Activated CD8-positive, alpha-beta memory T cell treated with anti-CD3 and anti-CD28 coated beads for 4 hours (primary cell): ENCODE measurements around the gene GLOD5.

Experiments
- DNase-seq, 2 donors: peaks; one replicate each; pipeline ENCODE4 v3.0.0-alpha.2; 2020; ENCODE audit warnings: low read depth in 2 of 2

GLOD5 gene

DNA sequence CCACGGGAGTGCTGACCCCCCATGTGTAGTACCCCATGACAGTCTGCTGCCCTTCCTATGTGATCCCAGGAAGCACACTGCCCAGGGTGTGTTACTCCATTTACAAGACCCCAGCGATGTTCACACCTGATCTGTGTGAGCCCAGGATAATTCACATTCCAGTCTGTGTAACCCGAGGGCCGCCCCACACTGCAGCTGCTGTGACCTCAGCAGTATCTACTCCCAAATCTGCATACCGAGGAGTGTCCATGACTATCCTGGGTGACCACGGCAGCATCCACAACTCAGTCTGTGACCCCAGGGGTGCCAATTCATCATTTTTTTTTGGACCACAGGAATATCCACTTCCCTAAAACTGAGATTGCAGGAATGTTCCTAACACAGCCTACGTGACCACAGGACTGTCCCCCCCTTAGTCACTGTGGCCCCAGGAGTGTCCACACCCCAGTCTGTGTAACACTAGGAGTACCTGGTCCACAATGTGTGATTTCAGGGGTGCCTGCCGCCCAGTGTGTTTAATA lies 7.8 kb upstream of the GLOD5 start:
- DNase-seq = no peak

- no peak for DNase-seq
These were observed 7.3 kb upstream of the GLOD5 start for GRCh38 chrX:48754238-48754637.

GRCh38 chrX:48769230-48769629 lies 7.7 kb downstream of the GLOD5 start:
- DNase-seq = no peak

GRCh38 chrX:48770296-48770695 lies 8.7 kb downstream of the GLOD5 start:
- DNase-seq = no peak

DNA sequence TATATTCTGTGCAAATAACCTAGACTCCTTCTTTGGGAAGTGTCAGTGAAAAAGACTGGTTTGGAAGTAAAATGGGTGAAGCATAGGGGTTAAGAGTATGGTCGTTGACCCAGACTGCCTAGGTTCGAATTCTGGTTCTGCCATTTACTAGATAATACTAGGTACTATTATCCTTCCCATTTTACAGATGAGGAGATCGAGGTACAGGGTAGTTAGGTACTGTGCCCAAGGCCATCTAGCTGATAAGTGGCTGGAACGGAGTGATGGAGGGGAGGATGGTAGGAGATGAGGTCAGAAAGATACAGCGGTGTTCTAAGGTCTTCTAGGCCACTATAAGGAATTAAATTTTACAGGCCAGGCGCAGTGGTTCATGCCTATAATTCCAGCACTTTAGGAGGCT lies 11.1 kb downstream of the GLOD5 start:
- no peak for DNase-seq

GRCh38 chrX:48776818-48777439 lies 15.4 kb downstream of the GLOD5 start:
- no peak for DNase-seq

DNA sequence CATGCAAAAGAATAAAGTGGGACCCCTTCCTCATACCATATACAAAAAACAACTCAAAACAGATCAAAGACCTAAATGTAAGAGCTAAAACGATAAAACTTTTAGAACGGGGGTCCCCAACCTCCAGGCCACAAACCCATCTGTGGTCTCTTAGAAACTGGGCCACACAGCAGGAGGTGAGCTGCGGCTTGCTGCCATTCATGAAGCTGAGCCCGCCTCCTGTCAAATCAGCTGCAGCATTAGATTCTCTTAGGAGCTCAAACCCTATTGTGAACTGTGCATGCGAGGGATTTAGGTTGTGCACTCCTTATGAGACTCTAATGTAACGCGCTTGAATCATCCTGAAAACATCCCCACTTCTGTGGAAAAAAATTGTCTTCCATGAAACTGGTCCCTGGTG lies 17.9 kb downstream of the GLOD5 start:
- no peak for DNase-seq

DNA sequence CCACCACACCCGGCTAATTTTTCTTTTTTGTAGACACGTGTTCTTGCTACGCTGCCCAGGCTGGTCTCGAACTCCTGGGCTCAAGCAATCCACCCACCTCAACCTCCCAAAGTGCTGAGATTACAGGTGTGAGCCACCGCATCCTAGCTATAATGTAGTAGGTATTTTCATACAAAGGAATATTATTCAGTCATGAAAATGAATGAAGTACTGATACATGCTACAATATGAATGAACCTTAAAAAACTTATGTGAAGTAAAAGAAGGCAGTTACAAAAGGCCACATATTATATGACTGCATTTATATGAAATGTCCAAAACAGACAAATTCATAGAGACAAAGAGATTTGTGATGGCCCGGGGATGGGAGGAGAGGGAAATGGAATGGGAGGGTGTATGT lies 20.2 kb downstream of the GLOD5 start:
- DNase-seq = no peak

DNA sequence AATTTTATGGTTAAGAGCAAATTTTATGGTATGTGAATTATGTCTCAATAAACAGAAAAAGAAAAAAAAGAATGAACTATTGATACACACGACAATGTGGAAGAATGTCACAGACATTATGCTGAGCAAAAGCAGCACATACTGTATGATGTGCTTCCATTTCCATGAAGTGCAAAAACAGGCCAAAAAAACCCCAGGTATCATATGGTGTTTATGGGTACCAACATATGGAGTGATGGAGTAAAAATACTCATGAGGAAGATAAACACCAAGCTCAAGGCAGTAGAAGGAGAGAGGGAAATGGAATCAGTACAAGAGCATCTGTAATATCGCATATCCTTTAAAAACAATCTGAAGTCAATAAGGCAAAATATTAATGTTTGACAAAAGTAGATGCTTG lies 20.7 kb downstream of the GLOD5 start:
- DNase-seq = no peak

GRCh38 chrX:48782795-48783194 lies 21.2 kb downstream of the GLOD5 start:
- no peak for DNase-seq

GRCh38 chrX:48784726-48785125 lies 23.2 kb downstream of the GLOD5 start:
- no peak for DNase-seq

GRCh38 chrX:48785186-48785539 lies 23.6 kb downstream of the GLOD5 start:
- DNase-seq = no peak

GRCh38 chrX:48785540-48786214 lies 24.1 kb downstream of the GLOD5 start:
- DNase-seq = no peak

DNA sequence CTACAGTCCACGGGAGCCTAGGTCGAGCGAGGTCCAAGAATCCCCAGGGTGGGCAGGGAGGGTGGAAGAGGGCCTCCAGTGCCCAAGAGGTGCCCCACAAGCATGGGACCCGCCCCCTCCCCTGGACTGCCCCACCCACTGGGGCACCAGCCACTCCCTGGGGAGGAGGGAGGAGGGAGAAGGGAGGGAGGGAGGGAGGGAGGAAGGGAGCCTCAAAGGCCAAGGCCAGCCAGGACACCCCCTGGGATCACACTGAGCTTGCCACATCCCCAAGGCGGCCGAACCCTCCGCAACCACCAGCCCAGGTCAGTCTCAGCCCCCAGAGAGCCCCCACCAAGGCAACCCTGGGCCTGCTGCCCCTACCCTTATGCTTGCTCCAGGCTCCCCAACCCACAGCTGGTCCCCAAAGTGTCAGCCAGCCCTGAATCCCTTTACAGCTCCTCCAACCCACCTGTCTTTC lies 24.8 kb downstream of the GLOD5 start, which contains the start of gene GATA1:
GATA1 (plus strand) TSS at position 250 of the 460 bp plus-strand sequence. CDS start 4,520 bp downstream, outside the sequence.
- DNase-seq = no peak

DNA sequence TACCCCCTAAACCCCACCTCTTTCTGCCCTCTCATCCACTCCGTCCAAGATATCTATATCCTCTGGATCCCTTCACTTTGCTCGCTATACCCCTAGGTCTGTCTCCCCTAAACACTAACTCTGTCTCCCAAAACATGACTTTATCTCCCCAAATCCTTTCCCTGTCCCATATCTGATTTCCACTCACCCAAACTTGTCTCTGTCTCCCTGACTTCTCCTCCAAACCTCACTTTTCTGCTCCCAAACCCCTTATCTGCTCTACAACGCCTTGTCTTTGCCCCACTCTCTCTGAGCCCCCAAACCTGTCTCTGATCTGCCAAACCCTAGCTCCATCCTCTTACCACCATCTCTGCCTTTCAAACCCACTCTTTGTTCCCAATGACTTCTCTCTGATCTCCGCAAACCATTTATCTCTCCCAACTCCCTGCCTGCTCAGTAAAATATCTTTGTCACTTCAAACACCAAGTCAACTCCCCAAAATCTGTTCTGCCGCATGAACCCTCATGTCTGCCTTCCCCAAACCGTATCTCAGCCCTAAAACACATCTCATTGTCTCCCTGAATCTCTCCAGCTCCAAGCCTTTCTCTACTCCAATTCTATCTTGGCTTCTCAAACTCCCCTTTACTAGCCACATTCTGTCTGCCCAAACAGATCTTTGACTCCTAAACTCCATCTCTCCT lies 25.4 kb downstream of the GLOD5 start:
- no peak for DNase-seq

- DNase-seq = no peak
These were observed 26.2 kb downstream of the GLOD5 start for GRCh38 chrX:48787505-48788443.

- DNase-seq = no peak
These were observed 28.0 kb downstream of the GLOD5 start for GRCh38 chrX:48789366-48790220.

- DNase-seq = no peak
These were observed 28.9 kb downstream of the GLOD5 start for GRCh38 chrX:48790477-48790876.

DNA sequence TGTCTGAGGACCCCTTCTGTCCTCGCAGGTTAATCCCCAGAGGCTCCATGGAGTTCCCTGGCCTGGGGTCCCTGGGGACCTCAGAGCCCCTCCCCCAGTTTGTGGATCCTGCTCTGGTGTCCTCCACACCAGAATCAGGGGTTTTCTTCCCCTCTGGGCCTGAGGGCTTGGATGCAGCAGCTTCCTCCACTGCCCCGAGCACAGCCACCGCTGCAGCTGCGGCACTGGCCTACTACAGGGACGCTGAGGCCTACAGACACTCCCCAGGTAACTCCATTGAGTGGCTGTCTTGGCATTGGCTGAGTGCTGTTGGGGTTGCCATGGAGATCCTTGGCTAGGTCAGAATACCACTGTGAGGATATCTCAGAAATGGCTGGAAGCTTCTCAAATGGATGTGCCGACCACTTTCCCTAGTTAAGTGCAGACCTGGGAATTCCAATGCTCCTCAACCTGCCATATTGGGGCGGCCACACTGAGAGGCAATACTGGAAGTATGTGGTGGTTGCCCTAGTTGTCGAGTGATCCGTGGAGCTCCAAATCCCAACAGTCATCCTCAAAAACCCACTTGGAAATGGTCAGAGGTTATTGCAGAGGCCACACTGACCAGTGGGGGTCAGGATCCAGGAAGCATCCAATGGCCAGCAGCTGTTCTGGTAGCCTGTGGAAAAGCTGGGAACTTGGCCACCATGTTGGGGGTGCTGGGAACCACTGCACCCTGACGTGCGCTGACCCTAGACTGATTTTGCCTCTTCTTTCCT lies 29.7 kb downstream of the GLOD5 start:
- no peak for DNase-seq

DNA sequence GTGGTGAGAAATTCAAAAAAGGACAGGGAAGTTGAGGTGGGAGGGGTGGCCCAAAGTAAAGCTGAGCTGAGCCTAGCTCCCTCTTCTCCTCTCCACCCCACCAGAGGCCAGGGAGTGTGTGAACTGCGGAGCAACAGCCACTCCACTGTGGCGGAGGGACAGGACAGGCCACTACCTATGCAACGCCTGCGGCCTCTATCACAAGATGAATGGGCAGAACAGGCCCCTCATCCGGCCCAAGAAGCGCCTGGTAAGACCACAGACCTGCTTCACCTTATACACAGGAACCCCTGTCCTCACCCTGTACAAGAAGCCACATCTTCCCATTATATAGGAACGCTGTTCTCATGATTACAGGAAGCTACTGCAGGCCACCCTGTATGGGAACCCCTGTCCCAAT lies 30.7 kb downstream of the GLOD5 start:
- no peak for DNase-seq
